Effector memory CD4-positive, alpha-beta T cell (primary cell): ENCODE data around the gene OTC.

ENCODE experiments used
- DNase-seq, 3 donors: peaks; one replicate each; pipeline ENCODE4 v3.0.0-alpha.2; 2020
- H3K27ac ChIP-seq: 2 replicates; pipeline ENCODE4 v1.7.0; 2013; ENCODE audit warnings: mild to moderate bottlenecking, low read length, moderate library complexity; ENCODE audit not compliant: insufficient read depth, poor library complexity, severe bottlenecking
- H3K27me3 ChIP-seq: replicated peaks from 2 replicates; pipeline ENCODE4 v1.7.0; 2013; ENCODE audit warnings: mild to moderate bottlenecking, low read length; ENCODE audit not compliant: insufficient read depth, control insufficient read depth, poor library complexity, severe bottlenecking
- H3K36me3 ChIP-seq: 2 replicates; pipeline ENCODE4 v1.7.0; 2013; ENCODE audit warnings: mild to moderate bottlenecking, low read length, moderate library complexity; ENCODE audit not compliant: control insufficient read depth, insufficient read depth
- H3K4me1 ChIP-seq: 2 replicates; pipeline ENCODE4 v1.7.0; 2013; ENCODE audit warnings: low read length, mild to moderate bottlenecking; ENCODE audit not compliant: control insufficient read depth, insufficient read depth, poor library complexity, severe bottlenecking
- H3K4me3 ChIP-seq: 2 replicates; pipeline ENCODE4 v1.7.0; 2013; ENCODE audit warnings: low read length, low read depth, mild to moderate bottlenecking; ENCODE audit not compliant: insufficient read depth, poor library complexity, severe bottlenecking
- H3K9me3 ChIP-seq: 2 replicates; pipeline ENCODE4 v1.7.0; 2013; ENCODE audit warnings: mild to moderate bottlenecking, low read length, moderate library complexity; ENCODE audit not compliant: control insufficient read depth

The OTC gene

DNA sequence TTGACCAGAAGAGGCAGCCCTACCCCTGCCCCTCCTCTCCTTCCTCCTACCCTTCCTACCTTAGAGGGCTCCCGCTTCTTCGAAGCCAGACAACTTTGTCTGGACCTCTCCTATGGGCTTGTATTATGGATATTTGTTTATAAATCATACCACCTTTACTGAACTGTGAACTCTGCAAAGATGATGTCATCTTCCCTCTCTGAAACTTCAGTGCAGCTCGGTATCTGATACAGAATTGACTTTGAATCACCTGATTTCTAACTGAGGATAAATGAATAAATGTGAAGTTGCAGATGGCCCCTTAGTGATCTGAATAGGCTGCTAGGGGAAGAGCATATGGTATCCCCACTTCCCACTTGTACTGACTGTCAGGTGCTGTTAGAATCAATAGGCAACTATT is 1.1 kb upstream of the OTC start:
- Histone ChIP-seq H3K27me3 (no peaks in the 10 kb centered on the region), H3K4me1 (no peaks in the 10 kb centered on the region), H3K36me3 (no peaks in the 10 kb centered on the region), H3K9me3 (no peaks in the 10 kb centered on the region), H3K4me3 (no peak overlapping the region), H3K27ac (no peak overlapping the region)
- no peak for DNase-seq

- DNase-seq: no peak
- Histone ChIP-seq H3K4me1 (no peaks in the 10 kb centered on the region), H3K27ac (no peak overlapping the region), H3K36me3 (no peaks in the 10 kb centered on the region), H3K27me3 (no peaks in the 10 kb centered on the region), H3K4me3 (no peak overlapping the region), H3K9me3 (no peaks in the 10 kb centered on the region)
Measured at GRCh38 chrX:38356401-38356800, 4.0 kb downstream of the OTC start.

- Histone ChIP-seq H3K4me1 (no peaks in the 10 kb centered on the region), H3K27ac (no peak overlapping the region), H3K9me3 (no peaks in the 10 kb centered on the region), H3K36me3 (no peaks in the 10 kb centered on the region), H3K27me3 (no peaks in the 10 kb centered on the region), H3K4me3 (no peak overlapping the region)
- DNase-seq: no peak
Measured at GRCh38 chrX:38357747-38358673, 5.6 kb downstream of the OTC start.

DNA sequence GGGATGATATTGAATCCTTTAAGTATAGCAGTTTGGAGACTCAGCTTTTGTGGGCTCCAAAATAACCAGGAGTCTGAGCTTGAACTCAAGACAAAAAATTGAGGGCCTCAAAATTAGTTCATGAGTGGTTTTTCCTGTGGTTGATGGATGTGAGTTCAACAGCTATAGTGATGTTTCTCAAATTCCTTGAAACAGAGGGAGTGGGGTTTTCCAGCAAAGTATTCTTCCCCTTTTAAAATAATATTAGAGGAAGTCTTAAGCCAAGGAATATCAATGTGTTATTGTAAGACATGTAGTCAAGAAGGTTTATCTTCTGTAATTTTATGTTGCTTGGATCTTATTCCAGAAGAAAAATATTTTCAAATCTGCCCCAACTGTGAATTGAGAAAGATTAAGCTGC is 10.6 kb downstream of the OTC start:
- Histone ChIP-seq H3K4me3 (no peak overlapping the region), H3K27ac (no peak overlapping the region), H3K36me3 (no peaks in the 10 kb centered on the region), H3K4me1 (no peaks in the 10 kb centered on the region), H3K9me3 (no peaks in the 10 kb centered on the region), H3K27me3 (no peaks in the 10 kb centered on the region)
- no peak for DNase-seq

- no peaks in the 10 kb centered on the region for H3K27me3 ChIP-seq
- H3K27ac ChIP-seq: no peak overlapping the region
- no peak for DNase-seq
- H3K4me3 ChIP-seq: no peak overlapping the region
- no peaks in the 10 kb centered on the region for H3K9me3 ChIP-seq
- no peaks in the 10 kb centered on the region for H3K36me3 ChIP-seq
- H3K4me1 ChIP-seq: no peaks in the 10 kb centered on the region
Measured at GRCh38 chrX:38365954-38366353, 13.6 kb downstream of the OTC start.

- Histone ChIP-seq H3K4me3 (no peak overlapping the region), H3K9me3 (no peaks in the 10 kb centered on the region), H3K27ac (no peak overlapping the region), H3K27me3 (no peaks in the 10 kb centered on the region), H3K4me1 (no peaks in the 10 kb centered on the region), H3K36me3 (no peaks in the 10 kb centered on the region)
- no peak for DNase-seq
Measured at GRCh38 chrX:38368774-38369173, 16.4 kb downstream of the OTC start.

- Histone ChIP-seq H3K27ac (no peak overlapping the region), H3K4me1 (no peaks in the 10 kb centered on the region), H3K27me3 (peaks cover 3% of the 10 kb centered on the region), H3K9me3 (no peaks in the 10 kb centered on the region), H3K4me3 (no peak overlapping the region), H3K36me3 (no peaks in the 10 kb centered on the region)
- DNase-seq: no peak
Measured at GRCh38 chrX:38371641-38372040, 19.2 kb downstream of the OTC start.

GRCh38 chrX:38374431-38374830 is 22.0 kb downstream of the OTC start:
- H3K36me3 ChIP-seq: no peaks in the 10 kb centered on the region
- H3K27me3 ChIP-seq: peaks cover 3% of the 10 kb centered on the region
- no peak overlapping the region for H3K4me3 ChIP-seq
- H3K4me1 ChIP-seq: no peaks in the 10 kb centered on the region
- H3K27ac ChIP-seq: no peak overlapping the region
- H3K9me3 ChIP-seq: no peaks in the 10 kb centered on the region
- DNase-seq: no peak

GRCh38 chrX:38375891-38376290 is 23.5 kb downstream of the OTC start:
- DNase-seq: no peak
- Histone ChIP-seq H3K36me3 (no peaks in the 10 kb centered on the region), H3K9me3 (no peaks in the 10 kb centered on the region), H3K4me3 (no peak overlapping the region), H3K27ac (no peak overlapping the region), H3K27me3 (peaks cover 3% of the 10 kb centered on the region), H3K4me1 (no peaks in the 10 kb centered on the region)

- Histone ChIP-seq H3K4me3 (no peak overlapping the region), H3K27ac (no peak overlapping the region), H3K4me1 (no peaks in the 10 kb centered on the region), H3K9me3 (no peaks in the 10 kb centered on the region), H3K27me3 (peaks cover 3% of the 10 kb centered on the region), H3K36me3 (no peaks in the 10 kb centered on the region)
- no peak for DNase-seq
Measured at GRCh38 chrX:38376747-38377146, 24.3 kb downstream of the OTC start.
